GM19438 (cell line): ENCODE measurements around the gene TPRA1.
"Not testable (repeated sequence)": the region's sequence is repeated elsewhere in the genome, so short reads cannot be mapped to it uniquely, and the experiment has no call there.

Experiments used
- ATAC-seq: cut with Tn5 transposase; IDR thresholded peaks from one replicate; pipeline ENCODE4 v1.9.1; 2021; ENCODE audit warnings: low read depth; ENCODE audit not compliant: unreplicated experiment

Gene TPRA1

DNA sequence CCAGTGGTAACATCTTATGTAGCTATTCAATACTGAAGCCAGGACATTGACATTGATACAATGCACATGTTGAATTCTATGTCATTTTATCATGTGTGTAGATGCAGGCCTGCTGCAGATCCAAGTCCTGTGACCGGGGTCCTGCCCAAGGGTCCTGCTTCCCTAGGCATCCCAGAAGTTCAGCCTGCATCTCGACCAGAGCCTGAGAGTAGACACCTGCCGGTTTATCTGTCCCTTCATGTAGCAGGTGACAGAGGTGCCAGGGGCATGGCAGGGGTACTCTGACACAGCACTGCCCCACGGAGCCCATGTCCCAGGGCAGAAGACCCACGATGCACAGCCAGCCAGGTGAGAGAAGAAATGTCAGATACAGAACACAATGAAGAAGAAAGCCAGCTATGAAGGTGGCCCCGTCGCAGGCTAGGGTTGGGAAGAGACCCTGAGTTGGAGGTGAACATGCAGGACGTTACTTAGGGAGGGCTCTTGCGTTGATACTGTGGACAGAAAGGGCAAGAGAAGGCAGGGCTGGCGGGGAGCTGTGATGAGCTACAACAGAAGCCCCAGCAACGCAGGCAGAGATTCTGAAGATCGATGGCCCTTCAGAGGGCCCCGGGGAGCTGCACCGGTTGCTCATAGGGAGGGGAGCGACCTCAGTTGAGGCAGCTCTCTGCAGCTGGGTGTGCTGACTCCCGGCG is 51.0 kb downstream of the TPRA1 start:
- ATAC-seq, result no peak

GRCh38 chr3:127538569-127538968 is 52.0 kb downstream of the TPRA1 start:
- no peak for ATAC-seq

DNA sequence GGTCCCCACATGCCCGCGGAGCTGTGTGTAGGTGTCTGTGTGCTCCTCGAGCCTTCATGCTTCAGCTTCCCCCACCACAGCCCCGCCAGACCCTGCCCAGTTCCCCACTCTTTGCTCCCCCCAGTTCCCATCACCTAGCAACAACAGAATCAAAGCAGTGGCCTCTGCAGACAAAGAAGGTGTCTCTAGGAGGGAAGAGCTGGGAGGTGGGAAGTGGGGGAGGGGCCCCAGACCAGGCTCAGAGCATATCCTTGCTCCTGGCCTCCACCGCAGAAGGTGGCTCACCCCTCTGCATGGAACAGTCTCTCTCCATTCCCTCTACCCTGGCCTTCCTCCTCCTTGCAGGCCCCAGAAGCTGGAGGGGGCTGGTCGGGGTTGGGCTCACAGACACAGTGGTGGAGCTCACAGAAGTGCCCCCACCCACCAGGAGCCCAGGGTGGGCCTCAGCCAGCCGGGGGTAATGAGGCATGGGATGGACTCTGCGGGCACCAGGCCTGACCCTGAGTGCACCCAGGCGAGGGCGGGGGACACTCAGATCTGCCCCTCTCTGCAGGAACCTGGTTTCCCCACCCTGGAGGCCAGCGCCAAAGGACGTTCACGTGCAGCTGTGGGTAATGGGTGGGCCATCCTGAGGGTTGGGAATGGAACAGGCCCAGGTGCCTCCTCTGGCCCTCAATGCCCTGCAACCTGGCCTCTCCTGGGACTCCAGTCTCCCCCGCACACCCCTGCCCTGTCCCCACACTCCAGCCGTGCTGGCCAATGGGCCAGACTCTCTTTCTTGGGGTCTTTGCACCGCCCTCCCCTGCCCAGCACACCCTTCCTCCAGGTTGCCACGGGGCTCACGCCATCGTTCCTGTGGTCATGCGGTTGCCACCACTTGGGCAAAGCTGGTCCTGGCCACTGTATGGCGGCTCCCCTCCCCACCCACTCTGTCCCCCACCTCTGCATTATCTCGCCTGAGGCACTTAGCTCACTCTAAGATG is 53.4 kb downstream of the TPRA1 start:
- ATAC-seq, result no peak

DNA sequence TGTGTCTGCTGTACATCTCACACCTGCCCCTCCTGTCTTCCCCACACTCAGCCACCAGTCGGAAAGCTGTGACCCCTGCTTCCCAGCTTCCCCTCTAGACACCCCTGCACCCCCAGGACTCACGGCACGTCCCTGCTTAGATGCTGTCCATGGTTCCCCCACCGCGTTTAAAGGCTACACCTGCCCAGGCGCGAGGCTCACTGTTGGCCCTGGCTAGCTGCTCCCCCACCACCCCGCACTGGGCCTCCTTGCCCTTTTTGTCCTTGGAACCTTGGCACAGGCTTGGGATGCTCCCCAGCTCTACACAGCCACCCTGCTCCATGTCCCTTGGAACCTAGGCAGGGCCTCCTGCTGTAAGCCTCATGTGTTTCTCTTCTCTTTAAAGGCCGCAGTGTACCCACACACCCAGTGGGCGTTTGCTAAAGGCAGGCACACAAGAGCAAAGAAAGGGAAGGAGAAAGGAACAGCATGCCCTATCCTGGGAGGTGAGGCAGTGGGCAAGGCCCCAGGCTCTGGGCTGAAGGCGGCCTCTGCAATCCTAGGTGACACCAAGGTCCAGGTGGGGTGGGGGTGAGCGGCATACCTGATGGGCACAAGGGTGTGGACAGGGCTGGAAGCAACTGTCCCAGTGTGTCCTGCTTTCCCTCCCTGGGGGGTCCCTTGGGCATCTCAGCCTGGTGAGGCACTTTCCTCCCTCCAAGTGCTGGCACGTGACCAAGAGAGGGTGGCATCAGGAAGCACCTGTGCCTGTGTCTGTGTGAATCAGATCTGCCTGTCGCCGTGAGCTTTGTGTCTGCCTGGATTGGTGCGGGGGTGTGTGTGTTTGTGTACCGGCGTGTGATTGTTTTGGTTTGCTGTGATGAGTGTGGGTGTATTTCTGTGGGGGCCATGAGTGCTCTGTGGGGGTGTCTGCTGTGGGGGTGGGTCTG is 54.4 kb downstream of the TPRA1 start:
- no peak for ATAC-seq

DNA sequence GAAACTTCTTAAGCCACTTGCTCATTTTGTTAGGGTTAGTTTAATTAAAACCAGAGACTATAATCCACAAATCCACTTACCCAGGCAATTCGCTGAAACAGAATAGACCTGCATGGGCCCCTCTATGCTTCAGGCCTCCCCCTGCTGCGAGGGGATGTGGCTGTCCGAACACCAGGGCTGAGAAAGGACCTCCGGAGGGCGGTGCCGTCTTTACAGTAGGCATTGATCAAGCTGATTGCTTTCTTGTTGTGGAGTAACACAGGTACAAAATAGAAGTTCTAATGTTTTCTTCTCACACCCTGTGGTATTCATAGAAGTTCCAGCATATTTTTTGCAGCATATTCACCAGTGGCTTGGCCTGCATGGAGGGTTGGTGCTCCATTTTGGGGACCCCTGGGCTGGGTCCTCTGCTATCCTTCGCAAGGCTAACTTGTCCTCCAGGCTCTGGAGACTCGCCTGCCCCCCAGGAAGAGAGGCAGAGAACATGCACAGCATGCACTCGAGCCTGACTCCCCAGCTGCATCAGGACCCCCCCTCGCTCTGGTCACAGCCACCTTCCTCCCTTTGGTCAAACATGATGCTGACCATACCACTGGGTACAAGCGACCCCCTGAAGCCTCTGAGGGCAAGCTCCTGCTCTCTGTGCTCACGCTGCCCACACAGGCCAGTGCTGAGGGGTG is 55.3 kb downstream of the TPRA1 start:
- no peak for ATAC-seq

DNA sequence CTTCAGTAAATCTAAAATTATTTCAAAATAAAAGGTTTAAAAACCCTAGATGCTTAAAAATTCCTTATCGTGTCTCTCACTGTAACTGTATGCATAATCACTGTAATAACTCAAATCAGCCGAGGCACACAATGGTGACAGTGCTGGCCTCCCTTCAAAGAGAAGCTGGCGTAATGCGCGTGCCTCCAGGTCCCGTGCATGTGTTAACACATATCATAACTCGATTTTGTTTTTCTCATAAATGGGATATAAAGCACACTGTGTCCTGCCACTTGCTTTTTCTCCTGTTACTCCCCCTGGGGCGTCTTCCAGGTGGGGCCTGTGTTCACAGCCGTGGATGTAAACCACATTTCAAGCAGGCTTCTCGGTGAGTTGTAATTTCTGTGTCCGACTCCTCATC is 56.0 kb downstream of the TPRA1 start:
- no peak for ATAC-seq

DNA sequence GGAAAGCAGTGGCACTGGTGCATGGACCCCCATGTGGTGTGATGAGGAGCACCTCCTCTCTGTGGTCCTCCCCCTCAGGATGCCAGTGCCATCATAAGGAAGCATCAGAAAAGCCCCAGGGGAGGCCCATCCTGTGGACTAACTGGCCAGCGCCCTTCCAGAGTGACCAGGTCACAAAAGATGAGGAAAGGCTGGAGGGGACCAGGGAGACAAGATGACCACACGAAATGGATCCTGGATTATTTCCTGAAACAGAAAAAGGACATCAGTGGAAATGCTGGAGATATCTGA is 56.4 kb downstream of the TPRA1 start:
- ATAC-seq, result no peak

- ATAC-seq, result no peak
Measured at GRCh38 chr3:127532561-127533203, 57.9 kb downstream of the TPRA1 start.

GRCh38 chr3:127531821-127532220 is 58.7 kb downstream of the TPRA1 start:
- no peak for ATAC-seq

- ATAC-seq, result not testable (repeated sequence)
Measured at GRCh38 chr3:127530863-127531262, 59.7 kb downstream of the TPRA1 start.

DNA sequence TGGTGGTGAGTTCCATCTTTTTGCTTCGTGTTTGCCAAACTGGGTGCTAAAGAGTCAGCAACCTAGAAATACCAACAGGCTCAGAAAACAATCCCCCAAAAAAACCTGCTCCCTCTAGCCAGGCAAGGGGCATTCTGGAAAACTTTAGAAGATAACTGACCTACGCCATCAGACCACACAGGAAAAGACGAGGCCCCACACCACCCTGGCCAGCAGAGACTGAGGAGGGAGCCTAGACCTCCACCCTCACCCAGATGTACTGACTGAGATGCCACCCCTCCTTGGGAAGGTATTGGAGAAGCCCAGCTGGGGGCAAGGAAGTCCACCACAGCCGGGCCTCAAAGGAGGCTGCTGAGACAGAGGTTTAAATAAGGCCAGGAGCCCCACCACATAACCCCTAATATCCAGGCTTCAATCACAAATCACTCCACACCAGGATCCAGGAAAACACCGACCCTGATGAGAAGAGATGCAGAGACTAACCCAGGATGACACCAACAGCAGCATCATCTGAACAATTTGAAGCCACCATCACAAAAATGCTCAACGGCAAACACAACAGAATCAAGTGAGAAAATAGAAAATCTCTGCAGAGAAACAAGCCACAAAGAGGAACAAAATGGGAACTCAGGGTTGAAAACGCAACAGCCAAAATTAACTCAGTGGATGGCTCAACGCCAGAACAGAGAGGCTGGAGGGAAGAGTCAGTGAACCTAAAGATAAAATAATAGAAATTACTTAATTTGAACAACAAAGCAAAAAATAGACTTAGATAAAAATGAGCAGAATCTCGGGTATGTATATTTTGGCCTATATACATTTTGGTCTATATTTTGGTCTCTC is 61.0 kb downstream of the TPRA1 start:
- ATAC-seq, result no peak

DNA sequence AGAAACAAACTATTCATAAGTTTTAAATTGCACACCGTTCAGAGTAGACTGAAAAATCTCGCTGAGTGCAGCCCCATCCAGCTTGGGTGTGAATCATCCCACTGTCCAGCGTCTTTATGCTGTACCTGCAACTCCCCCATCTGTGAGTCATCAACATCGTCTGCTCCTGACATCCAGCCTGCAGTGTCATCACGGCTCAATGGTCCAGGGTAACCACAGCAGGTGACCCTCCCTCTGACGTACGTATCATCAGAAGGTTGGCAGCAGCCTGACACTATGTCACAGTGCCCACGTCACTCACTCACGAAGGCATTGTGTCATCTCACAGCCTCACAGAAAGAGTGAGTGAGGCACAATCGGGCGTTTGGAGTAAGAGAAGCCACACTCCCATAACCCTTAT is 65.2 kb downstream of the TPRA1 start:
- no peak for ATAC-seq

DNA sequence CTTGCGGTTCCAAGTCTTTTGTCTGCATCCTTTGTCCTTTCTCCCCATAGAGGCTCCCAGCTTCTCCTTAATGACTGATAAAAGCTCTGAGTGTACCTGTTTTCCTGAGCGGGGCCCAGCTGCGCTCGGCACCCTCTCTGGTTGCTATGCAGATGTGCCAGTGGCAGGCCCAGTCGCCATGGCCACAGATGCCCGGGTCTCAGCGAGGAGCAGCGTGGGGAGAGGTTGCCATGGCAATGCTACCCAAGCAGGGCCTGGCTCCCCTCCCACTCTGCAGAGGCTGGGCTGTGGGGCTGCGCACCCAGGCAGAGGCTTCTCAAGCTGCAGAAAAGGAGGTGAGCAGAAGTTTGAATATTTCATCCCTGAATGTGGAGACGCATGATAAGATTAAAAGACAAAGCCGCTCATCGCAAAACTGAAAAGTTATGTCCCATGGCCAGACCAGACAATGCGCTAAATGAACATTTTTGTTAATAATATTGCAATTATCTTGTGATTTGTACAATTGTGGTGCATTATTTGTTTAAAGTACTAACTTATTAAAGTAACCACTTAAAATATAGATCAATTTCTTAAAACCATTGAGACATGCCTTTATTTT is 66.1 kb downstream of the TPRA1 start:
- ATAC-seq, result no peak
